Measurements from ENCODE around the gene IL15RA. TPM values are rescaled to one million over a fixed set of nuclear protein-coding genes. Genes with fewer than 3 reads are reported as not detected.
A peak's percentile ranks its signal among the peaks of the same experiment; 100 is the strongest.

IL15RA gene
- total and polyA plus RNA-seq, 8 donors: 6.7 to 63.0 (median 15.9) TPM

GRCh38 chr10:6019010-6019782 lies 41.9 kb upstream of the IL15RA start:
- no peak for DNase-seq
- TF ChIP-seq EP300 (IDR thresholded peaks at IDR 0.05): no peak
- TF ChIP-seq CTCF (IDR thresholded peaks at IDR 0.05): no peak
- TF ChIP-seq POLR2AphosphoS5 (IDR thresholded peaks at IDR 0.05): no peak
- TF ChIP-seq POLR2A (IDR thresholded peaks at IDR 0.05): no peak
- Histone ChIP-seq H3K4me1 (peaks cover 0 to 8% (median 8%) of the 10 kb centered on the region in 4 donors), H3K9me3 (no peaks in the 10 kb centered on the region), H3K27me3 (no peaks in the 10 kb centered on the region), H3K27ac (peak overlapping the region in 4 of 5 donors; percentile 44 to 65 (median 63)), H3K36me3 (no peaks in the 10 kb centered on the region), H3K4me3 (no peak overlapping the region)
- intact Hi-C loops (cut with DNase I; ENCODE audit: low total_unique reads): loop anchor here (10.0 kb wide), 1 partner anchor 66 kb away; the partner anchor contains the start of gene RBM17
- WGBS, 5 donors: 89 to 97% (median 90%) methylated on average over 6 of the region's 6 CpGs

DNA sequence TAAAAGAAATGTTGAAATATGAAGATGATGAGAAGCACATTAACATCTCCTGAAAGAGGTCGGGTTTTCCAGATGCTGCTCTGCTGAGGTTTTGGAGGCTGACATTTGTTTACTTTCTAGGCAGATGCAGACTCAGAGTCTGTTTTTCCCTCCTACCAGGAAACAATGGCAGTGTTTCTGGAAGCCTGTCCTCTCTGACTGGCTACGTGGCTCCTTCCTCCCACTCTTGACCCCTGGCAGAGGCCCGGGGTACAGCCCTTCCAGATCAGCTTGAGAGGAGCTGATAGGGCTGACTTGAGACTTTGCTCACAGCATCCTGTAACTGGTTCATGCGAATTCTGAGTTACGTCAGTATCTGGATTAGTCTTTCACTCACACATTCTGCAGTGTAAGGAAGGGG lies 41.1 kb upstream of the IL15RA start:
- Histone ChIP-seq H3K27ac (peak overlapping the region; percentile 44 to 71 (median 64)), H3K36me3 (no peaks in the 10 kb centered on the region), H3K27me3 (no peaks in the 10 kb centered on the region), H3K9me3 (no peaks in the 10 kb centered on the region), H3K4me3 (no peak overlapping the region), H3K4me1 (peaks cover 0 to 12% (median 9%) of the 10 kb centered on the region in 4 donors)
- 38 to 60% (median 58%) methylated on average over 5 of the region's 5 CpGs for WGBS, 5 donors
- intact Hi-C loops (cut with DNase I; ENCODE audit: low total_unique reads): loop anchor here (10.0 kb wide), 1 partner anchor 66 kb away; the partner anchor contains the start of gene RBM17
- peak in 1 of 2 donors; percentile 39 for DNase-seq
- TF ChIP-seq POLR2A (IDR thresholded peaks at IDR 0.05): no peak
- peak in 1 of 3 donors; percentile 45 for TF ChIP-seq POLR2AphosphoS5 (IDR thresholded peaks at IDR 0.05)
- TF ChIP-seq CTCF (IDR thresholded peaks at IDR 0.05): no peak

- intact Hi-C loops (cut with DNase I; ENCODE audit: low total_unique reads): loop anchor here (10.0 kb wide), 1 partner anchor 67 kb away; the partner anchor contains the start of gene RBM17
- 44 to 75% (median 64%) methylated on average over 6 to 8 of the region's 8 CpGs for WGBS, 5 donors
- no peak for DNase-seq
- H3K4me3 ChIP-seq: no peak overlapping the region
- H3K36me3 ChIP-seq: no peaks in the 10 kb centered on the region
- peak overlapping the region; percentile 28 to 71 (median 64) for H3K27ac ChIP-seq
- H3K27me3 ChIP-seq: no peaks in the 10 kb centered on the region
- peaks cover 0 to 12% (median 9%) of the 10 kb centered on the region in 4 donors for H3K4me1 ChIP-seq
- H3K9me3 ChIP-seq: no peaks in the 10 kb centered on the region
- TF ChIP-seq CTCF (IDR thresholded peaks at IDR 0.05) (no peak), POLR2AphosphoS5 (IDR thresholded peaks at IDR 0.05) (no peak), POLR2A (IDR thresholded peaks at IDR 0.05) (no peak), EP300 (IDR thresholded peaks at IDR 0.05) (no peak)
Observed at GRCh38 chr10:6017781-6018354, 40.5 kb upstream of the IL15RA start.

- peak overlapping the region in 2 of 5 donors; percentile 10 to 26 for H3K27ac ChIP-seq
- peak; percentile 67 to 68 for DNase-seq
- intact Hi-C loops (cut with DNase I; ENCODE audit: low total_unique reads): loop anchor here (10.0 kb wide), 1 partner anchor 70 kb away; the partner anchor contains the start of gene RBM17
- H3K4me3 ChIP-seq: no peak overlapping the region
- TF ChIP-seq CTCF (IDR thresholded peaks at IDR 0.05): peak in 5 of 7 experiments; percentile 50 to 83 (median 63)
- TF ChIP-seq POLR2AphosphoS5 (IDR thresholded peaks at IDR 0.05): peak in 1 of 3 donors; percentile 45
- no peak for TF ChIP-seq POLR2A (IDR thresholded peaks at IDR 0.05)
- TF ChIP-seq EP300 (IDR thresholded peaks at IDR 0.05): no peak
- no peaks in the 10 kb centered on the region for H3K36me3 ChIP-seq
- H3K4me1 ChIP-seq: peaks cover 0 to 12% (median 9%) of the 10 kb centered on the region in 4 donors
- WGBS, 5 donors: 41 to 48% (median 46%) methylated on average over 6 of the region's 6 CpGs
- H3K9me3 ChIP-seq: no peaks in the 10 kb centered on the region
- H3K27me3 ChIP-seq: no peaks in the 10 kb centered on the region
Observed at GRCh38 chr10:6014241-6014761, 37.0 kb upstream of the IL15RA start.
